Right atrium auricular region (tissue), 2 donors: Measurements from ENCODE around the gene LMF2. TPM values are rescaled to one million over a fixed set of nuclear protein-coding genes. Genes with fewer than 3 reads are reported as not detected.

Experiments used
- DNase-seq: peaks from one replicate; pipeline ENCODE4 v3.0.0-alpha.2; 2019; ENCODE audit warnings: low spot score
- H3K27ac ChIP-seq, 2 donors: fragments of 200-600 bp; sonication (generic); 1 replicate in 1 of 2; 2 replicates in 1 of 2; pipeline ENCODE4 v1.5.1; 2016 to 2019
- H3K27me3 ChIP-seq, 2 donors: fragments of 200-600 bp; sonication (generic); one replicate each; pipeline versions ENCODE4 v1.5.1 to v1.6.0; 2017 to 2019
- H3K36me3 ChIP-seq: fragments of 200-600 bp; sonication (generic); one replicate; pipeline ENCODE4 v1.5.1; 2016
- H3K4me1 ChIP-seq, 2 donors: fragments of 200-600 bp; sonication (generic); one replicate each; pipeline versions ENCODE4 v1.5.1 to v1.6.0; 2017 to 2019
- H3K4me3 ChIP-seq, 2 donors: fragments of 200-600 bp; sonication (generic); 1 replicate in 1 of 2; 2 replicates in 1 of 2; pipeline ENCODE4 v1.5.1; 2017 to 2019; ENCODE audit warnings: mild to moderate bottlenecking in 1 of 2, moderate library complexity in 1 of 2
- H3K9me3 ChIP-seq, 2 donors: fragments of 200-600 bp; sonication (generic); one replicate each; pipeline ENCODE4 v1.5.1; 2019
- total RNA-seq, 2 donors: library from RNA; depleted of rRNA; stranded (reverse); fragments of >200 nt; gene quantifications; one replicate each; pipeline ENCODE4 v1.1.0, GENCODE V29; 2016
- TF ChIP-seq, protein P1 (sequence below), 2 donors: fragments of 200-600 bp; sonication (generic); IDR thresholded peaks; one replicate each; pipeline ENCODE4 v1.5.1; 2019; ENCODE audit warnings: antibody characterized with exemption in 2 of 2

The LMF2 gene
- total RNA-seq, 2 donors from 2014 or later, result 30.1 to 33.8 TPM

DNA sequence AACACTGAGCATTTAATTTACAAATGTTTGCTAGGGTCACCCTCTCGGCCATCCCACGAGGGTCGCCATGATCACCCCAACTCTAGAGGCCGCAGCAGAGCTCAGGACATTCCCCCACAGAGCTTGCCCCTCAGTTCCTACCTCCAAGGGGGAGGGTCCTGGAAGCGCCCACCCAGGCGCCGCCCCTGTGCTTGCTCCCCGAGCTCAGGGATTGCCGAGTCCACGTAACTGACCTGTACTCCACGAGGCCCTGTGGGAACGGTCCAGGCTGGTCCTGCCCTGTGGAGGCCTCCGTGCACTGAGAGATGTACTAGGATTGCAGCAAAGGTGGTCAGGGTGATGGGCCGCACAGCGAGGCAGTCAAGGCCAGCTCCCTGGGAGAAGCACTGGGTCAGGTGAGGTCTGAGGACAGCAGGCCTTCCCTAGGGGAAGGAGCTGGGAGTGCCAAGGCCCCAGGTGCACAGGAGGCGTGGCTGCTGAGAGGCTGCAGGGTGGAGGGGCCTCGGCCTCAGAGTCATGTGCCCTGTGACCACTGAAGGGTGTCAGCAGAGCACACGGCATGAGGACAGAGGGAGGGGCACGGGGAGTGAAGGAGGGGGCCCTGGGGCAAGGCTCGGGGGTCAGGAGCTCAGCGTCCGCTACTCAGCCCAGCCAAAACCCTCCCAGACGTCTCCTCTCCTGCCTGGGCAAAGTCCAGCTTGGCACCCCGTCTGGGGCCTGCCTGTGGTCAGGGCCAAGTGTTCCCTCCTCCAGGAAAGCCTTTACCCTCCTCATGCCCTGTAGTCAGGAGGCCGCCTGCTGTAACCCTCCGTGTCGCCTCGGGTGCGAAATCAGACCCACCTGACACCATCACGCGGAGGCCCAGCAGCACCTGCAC lies 23.3 kb downstream of the LMF2 start:
- no peak overlapping the region for H3K27ac ChIP-seq
- H3K36me3 ChIP-seq, result no peaks in the 10 kb centered on the region
- TF ChIP-seq, protein P1, sequence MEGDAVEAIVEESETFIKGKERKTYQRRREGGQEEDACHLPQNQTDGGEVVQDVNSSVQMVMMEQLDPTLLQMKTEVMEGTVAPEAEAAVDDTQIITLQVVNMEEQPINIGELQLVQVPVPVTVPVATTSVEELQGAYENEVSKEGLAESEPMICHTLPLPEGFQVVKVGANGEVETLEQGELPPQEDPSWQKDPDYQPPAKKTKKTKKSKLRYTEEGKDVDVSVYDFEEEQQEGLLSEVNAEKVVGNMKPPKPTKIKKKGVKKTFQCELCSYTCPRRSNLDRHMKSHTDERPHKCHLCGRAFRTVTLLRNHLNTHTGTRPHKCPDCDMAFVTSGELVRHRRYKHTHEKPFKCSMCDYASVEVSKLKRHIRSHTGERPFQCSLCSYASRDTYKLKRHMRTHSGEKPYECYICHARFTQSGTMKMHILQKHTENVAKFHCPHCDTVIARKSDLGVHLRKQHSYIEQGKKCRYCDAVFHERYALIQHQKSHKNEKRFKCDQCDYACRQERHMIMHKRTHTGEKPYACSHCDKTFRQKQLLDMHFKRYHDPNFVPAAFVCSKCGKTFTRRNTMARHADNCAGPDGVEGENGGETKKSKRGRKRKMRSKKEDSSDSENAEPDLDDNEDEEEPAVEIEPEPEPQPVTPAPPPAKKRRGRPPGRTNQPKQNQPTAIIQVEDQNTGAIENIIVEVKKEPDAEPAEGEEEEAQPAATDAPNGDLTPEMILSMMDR (IDR thresholded peaks at IDR 0.05), result no peak
- no peaks in the 10 kb centered on the region for H3K9me3 ChIP-seq
- no peak for DNase-seq
- H3K4me3 ChIP-seq, result no peak overlapping the region
- H3K27me3 ChIP-seq, result peaks cover 12 to 23% of the 10 kb centered on the region in 2 donors
- peaks cover 0 to 14% of the 10 kb centered on the region in 2 donors for H3K4me1 ChIP-seq

DNA sequence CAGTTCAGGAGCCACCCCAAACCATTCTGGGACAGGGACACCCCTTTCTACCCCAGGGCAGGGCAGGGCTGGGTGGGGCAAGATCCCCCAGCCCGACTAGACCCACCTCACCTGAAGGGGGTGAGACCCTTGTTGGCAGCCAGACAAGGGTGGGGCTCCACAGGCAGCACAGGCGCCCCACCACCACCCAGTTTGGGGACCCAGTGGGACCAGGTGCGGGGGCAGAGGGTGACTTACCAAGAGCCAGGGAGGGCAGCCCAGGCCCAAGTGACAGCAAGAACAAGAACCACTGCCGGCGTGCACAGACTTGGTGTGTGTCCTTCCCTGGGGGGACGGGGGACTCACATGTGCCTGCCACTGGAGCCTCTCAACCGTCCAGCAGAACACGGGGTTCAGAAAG lies 23.9 kb downstream of the LMF2 start:
- Histone ChIP-seq H3K27ac (no peak overlapping the region), H3K4me1 (peaks cover 0 to 14% of the 10 kb centered on the region in 2 donors), H3K9me3 (no peaks in the 10 kb centered on the region), H3K27me3 (peaks cover 12 to 23% of the 10 kb centered on the region in 2 donors), H3K4me3 (no peak overlapping the region), H3K36me3 (no peaks in the 10 kb centered on the region)
- TF ChIP-seq, protein P1 (IDR thresholded peaks at IDR 0.05), result no peak
- no peak for DNase-seq

DNA sequence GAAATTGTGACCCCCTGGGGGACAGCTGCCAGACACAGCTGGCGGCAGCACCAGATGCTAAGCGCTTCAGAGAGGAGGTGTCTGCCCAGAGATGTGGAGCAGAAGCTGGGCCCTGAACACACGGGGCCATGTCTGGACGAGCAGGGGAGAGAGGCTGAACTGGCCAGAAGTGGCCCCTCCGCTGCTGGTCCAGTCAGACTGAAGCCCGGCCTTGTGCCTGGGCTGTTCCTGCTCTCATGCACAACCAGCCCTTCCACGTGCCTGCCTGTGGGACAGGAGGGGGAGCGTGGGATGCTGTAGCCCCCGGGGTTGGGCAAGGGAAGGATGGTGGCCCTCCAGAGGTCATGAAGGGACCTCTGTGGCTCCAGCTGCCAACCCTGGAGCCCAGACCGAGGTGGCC lies 24.4 kb downstream of the LMF2 start:
- no peak overlapping the region for H3K4me3 ChIP-seq
- no peaks in the 10 kb centered on the region for H3K9me3 ChIP-seq
- TF ChIP-seq, protein P1 (IDR thresholded peaks at IDR 0.05), result no peak
- no peak overlapping the region for H3K27ac ChIP-seq
- DNase-seq, result no peak
- peaks cover 12 to 23% of the 10 kb centered on the region in 2 donors for H3K27me3 ChIP-seq
- H3K4me1 ChIP-seq, result peaks cover 0 to 14% of the 10 kb centered on the region in 2 donors
- H3K36me3 ChIP-seq, result no peaks in the 10 kb centered on the region

DNA sequence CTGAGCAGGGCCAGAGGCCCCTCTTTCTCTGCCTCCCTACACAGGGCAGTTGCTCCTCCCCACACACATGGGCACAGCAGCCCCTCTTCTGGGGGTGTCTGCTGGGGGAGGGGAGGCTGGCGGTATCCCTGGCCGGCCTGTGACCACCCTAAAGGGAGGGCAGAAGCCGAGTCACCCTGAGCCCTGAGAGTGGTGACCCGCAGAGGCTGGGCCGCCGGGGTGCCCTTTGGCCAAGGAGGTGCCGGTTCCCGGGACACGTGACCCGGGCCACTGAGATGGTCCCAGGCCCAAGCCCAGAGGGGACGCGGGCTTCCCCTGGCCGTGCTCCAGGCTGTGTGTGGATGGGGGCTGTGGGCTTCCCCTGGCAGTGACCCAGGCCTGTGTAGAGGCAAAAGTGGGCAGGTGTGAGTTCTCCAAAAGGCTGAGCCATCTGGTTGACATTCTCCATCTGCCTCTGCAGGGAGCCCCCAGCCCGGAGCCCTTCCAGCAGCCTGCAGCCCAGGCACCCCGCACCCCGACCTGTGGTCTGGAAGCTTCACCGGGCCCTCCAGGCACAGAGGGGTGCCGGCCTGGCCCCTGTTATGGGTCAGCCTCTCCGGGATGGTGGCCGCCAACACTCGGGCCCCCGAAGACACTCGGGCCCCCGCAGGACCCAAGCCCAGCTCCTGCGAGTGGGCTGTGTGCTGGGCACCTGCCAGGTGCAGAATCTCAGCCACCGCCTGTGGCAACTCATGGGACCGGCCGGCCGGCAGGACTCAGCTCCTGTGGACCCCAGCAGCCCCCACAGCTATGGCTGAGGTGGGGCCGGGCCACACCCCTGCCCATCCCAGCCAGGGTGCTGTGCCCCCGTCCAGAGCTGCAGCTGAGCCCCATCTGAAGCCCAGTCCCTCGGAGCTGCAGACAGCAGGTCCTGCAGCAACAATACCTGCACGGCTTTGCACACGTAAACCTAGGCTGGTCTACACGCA lies 25.1 kb downstream of the LMF2 start:
- peaks cover 12 to 23% of the 10 kb centered on the region in 2 donors for H3K27me3 ChIP-seq
- DNase-seq, result no peak
- peaks cover 0 to 14% of the 10 kb centered on the region in 2 donors for H3K4me1 ChIP-seq
- no peaks in the 10 kb centered on the region for H3K9me3 ChIP-seq
- no peak overlapping the region for H3K27ac ChIP-seq
- TF ChIP-seq, protein P1 (IDR thresholded peaks at IDR 0.05), result no peak
- H3K36me3 ChIP-seq, result no peaks in the 10 kb centered on the region
- H3K4me3 ChIP-seq, result peak overlapping the region in 1 of 2 donors; percentile 44

DNA sequence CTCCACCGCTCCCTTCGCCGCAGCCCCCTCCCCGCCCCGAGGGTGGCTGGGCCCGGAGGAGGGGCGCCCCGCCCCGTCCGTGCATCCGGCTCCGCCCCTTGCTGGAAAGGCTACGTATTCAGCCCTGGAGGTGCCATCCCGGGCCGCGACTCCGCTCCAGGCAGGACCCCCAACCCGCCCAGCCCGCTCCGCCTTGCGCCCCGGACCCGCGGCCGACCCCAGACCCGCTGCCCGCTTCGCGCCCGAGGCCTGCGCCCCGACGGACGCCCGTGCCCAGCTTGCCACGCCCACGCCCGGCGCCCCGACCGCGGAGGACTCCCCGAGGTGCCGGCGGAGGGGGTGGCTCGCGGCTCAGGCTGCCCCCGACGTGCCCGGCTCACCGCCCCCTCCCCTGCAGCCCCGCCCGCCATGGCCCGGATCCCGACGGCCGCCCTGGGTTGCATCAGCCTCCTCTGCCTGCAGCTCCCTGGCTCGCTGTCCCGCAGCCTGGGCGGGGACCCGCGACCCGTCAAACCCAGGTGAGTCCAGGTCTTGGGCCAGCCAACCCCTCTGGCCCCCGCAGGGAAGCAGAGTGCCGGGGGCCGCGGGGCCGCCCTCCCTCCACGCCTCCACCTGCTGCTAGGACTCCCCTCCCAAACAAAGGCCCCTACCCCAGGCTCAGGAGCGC lies 25.9 kb downstream of the LMF2 start, which contains the start of gene ADM2:
Gene ADM2, plus strand, starts transcription at position 104 of the 667 bp plus-strand sequence. Its CDS starts 305 bp downstream, at position 409.
- TF ChIP-seq, protein P1 (IDR thresholded peaks at IDR 0.05), result no peak
- H3K4me1 ChIP-seq, result peaks cover 0 to 14% of the 10 kb centered on the region in 2 donors
- H3K27ac ChIP-seq, result no peak within 1 kb of the TSS
- peaks cover 12 to 23% of the 10 kb centered on the region in 2 donors for H3K27me3 ChIP-seq
- peak within 1 kb of the TSS; percentile 6 to 44 for H3K4me3 ChIP-seq
- no peak for DNase-seq
- H3K36me3 ChIP-seq, result no peaks in the 10 kb centered on the region
- no peaks in the 10 kb centered on the region for H3K9me3 ChIP-seq
